ENCODE results near the gene GRAMD2A.

GRCh38 chr15:72227720-72228119 lies 30.1 kb upstream of the GRAMD2A start:
- no peak for TF ChIP-seq CTCF (IDR thresholded peaks at IDR 0.05)
- no peak for TF ChIP-seq POLR2A (IDR thresholded peaks at IDR 0.05)

All from uterus (tissue), 2 donors.